HFF-Myc (cell line): Measurements from ENCODE around the gene PRKCE.

Experiments used
- DNase-seq: peaks from one replicate; pipeline ENCODE4 v3.0.0-alpha.2; 2011; ENCODE audit warnings: low read depth; ENCODE audit errors: extremely low read depth
- H3K4me3 ChIP-seq: replicated peaks from 2 replicates; pipeline ENCODE4 v1.5.1; 2011; ENCODE audit warnings: low read depth, mild to moderate bottlenecking, control low read depth, low read length
- CTCF ChIP-seq: IDR thresholded peaks from 2 replicates; pipeline ENCODE4 v1.5.1; 2012; ENCODE audit warnings: mild to moderate bottlenecking, low read depth, low read length, control low read depth; ENCODE audit errors: missing control alignments

PRKCE gene

GRCh38 chr2:46050489-46050888 lies 399.0 kb downstream of the PRKCE start:
- no peak overlapping the region for H3K4me3 ChIP-seq
- no peak for TF ChIP-seq CTCF
- DNase-seq, result no peak

GRCh38 chr2:46051085-46051484 lies 399.6 kb downstream of the PRKCE start:
- DNase-seq, result no peak
- no peak for TF ChIP-seq CTCF
- H3K4me3 ChIP-seq, result no peak overlapping the region

- H3K4me3 ChIP-seq, result no peak overlapping the region
- no peak for DNase-seq
- TF ChIP-seq CTCF, result no peak
Observed at GRCh38 chr2:46053564-46053963, 402.1 kb downstream of the PRKCE start.

DNA sequence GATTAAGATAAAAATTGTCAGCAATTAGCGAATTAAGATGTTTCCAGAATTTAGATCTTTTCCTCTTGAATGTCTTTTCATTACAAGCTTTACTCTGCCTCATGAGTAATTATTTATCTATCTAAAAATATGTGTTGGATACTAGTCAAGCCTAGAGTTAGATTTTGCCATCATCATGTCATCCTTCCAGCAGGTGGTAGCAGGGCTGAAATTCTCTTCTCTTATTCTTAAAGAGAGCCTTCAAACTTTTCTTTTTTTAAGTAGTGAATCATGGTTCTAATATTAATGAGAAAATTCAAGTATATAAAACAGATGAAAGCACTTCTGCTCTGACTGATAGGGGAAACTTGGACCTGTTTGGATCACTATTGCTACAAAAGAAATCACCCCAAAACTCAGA lies 405.1 kb downstream of the PRKCE start:
- no peak overlapping the region for H3K4me3 ChIP-seq
- no peak for TF ChIP-seq CTCF
- DNase-seq, result no peak

- no peak for DNase-seq
- H3K4me3 ChIP-seq, result no peak overlapping the region
- no peak for TF ChIP-seq CTCF
Observed at GRCh38 chr2:46058140-46058539, 406.7 kb downstream of the PRKCE start.

DNA sequence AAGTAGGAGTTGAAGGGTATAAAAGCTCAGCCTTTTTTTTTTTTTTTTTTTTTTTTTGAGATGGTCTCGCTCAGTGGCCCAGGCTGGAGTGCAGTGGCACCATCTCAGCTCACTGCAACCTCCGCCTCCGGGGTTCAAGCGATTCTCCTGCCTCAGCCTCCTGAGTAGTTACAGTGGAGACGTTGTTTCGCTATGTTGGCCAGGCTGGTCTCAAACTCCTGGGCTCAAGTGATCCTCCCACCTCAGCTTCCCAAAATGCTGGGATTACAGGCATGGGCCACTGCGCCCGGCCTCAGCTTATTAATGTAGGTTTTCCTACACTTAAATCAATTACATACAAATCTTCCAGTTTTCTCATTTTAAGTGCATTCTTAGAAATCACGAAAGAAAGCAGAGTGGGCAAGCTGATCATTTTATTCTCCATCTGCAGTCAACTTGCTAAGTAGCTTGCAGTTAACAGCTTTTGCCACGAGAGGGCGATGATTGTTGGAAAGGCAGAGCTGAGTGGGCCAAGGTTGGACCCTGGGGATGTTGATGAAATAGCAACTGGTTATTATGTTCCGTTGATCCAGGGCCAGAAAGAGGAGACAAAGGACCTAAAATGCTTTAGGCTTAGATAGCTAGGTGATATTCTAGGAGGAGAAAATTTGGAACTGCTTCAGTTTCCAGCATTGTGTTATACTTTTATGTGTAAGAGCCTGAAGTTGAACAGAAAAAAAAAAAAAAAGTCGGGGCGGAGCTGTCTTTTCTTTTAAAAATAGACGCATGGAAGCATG lies 411.4 kb downstream of the PRKCE start:
- peak; percentile 80 for DNase-seq
- peak; percentile 82 for TF ChIP-seq CTCF
- H3K4me3 ChIP-seq, result no peak overlapping the region

DNA sequence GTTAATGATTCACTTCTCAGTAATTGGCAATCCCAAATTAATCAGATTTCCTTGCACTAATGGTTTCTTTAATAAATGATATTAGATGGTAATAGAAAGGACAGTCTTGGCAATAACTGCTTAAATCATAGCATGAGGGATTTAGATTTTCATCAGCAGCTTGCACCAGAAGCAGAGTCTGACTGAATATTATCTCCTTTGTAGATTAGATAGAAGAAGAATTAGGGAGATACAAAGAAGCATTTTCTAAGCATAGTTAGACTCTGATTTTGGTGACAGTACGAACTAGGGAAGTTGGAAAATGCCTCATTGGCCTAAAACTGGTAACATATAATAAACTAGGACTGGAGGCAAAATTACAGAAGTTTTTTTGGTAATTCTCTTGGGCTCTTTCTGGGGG lies 412.9 kb downstream of the PRKCE start:
- no peak for DNase-seq
- no peak for TF ChIP-seq CTCF
- H3K4me3 ChIP-seq, result no peak overlapping the region
